GM19397 (cell line): ENCODE results near the gene SRD5A2.

Experiments used
- ATAC-seq: cut with Tn5 transposase; IDR thresholded peaks from one replicate; pipeline ENCODE4 v1.9.1; 2021; ENCODE audit warnings: mild to moderate bottlenecking, moderate library complexity; ENCODE audit not compliant: unreplicated experiment

SRD5A2 gene

GRCh38 chr2:31474296-31474695 lies 106.4 kb downstream of the SRD5A2 start:
- no peak for ATAC-seq
